Germinal center (tissue), 1 donor: ENCODE results near the gene CCDC63.
"Not testable (repeated sequence)": the region's sequence is repeated elsewhere in the genome, so short reads cannot be mapped to it uniquely, and the experiment has no call there.

Experiments used
- DNase-seq: peaks from one replicate; pipeline ENCODE4 v3.0.0; 2012; ENCODE audit warnings: mixed read lengths, low spot score

The CCDC63 gene

DNA sequence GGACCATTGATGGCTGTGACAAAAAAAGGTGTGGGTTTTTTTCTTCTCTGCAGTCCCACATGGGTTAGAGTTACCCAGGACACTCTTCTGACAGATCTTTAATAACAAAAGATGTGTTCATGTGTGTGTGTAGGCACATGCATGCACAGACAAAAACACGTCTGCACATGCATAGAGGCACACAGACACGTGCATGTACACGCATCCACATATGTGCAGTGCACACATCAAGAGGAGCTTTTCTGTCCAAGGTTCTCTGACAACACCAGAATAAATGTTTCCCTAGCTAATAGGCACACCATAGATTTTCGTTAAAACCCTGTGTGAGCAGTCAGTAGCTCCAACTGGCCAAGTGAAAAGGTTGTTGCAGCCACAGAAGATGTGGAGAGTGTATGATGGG, 76.4 kb downstream of the CCDC63 start:
- DNase-seq = no peak

DNA sequence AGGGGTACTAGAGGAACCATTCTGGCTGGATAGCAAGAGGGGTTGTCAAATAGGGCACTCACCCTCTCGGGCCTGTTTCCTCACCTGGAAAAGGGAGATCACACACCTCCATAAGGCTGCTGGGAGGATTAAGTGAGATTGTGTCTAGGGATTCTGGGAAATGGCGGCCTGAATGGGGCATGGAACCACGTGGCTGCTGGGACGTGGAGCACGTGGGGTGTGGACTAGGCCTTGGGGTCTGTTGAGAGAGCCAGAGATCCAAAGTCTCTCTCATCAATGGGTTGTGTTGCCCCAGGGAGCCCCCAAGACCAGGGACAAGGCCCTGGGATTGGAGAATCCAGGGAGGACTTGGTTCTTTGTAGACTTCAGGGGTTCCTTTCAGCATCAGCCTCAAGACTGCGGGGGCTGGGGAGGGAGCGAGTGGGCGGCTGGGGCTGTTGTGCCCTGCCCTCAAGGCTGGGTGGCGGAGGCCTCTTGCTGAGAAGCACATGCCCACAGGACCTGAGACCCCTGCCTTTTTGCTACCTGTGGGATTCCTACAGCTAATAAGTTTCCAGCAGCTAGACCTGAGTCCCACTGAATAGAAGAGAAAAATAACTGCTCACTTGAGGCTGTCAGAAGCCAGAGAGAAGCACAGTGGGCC, 77.0 kb downstream of the CCDC63 start:
- DNase-seq = no peak

DNA sequence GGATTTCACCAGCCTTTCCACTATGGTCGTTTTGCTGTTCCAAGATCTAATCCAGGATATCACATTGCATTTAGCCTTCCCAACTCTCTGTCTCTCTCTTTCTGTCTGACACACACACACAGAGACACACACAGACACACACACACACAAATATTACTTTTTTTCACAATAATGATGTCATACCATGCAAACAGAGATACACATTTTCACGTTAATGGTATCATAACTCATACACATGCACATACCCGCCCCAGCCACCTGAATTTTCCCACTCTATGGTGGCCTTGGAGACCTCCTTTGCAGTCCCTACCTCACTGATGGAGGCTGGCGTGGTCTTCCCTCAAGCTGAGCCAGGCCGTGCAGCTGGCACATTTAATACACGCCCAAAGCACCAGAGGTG, 80.8 kb downstream of the CCDC63 start:
- no peak for DNase-seq

DNA sequence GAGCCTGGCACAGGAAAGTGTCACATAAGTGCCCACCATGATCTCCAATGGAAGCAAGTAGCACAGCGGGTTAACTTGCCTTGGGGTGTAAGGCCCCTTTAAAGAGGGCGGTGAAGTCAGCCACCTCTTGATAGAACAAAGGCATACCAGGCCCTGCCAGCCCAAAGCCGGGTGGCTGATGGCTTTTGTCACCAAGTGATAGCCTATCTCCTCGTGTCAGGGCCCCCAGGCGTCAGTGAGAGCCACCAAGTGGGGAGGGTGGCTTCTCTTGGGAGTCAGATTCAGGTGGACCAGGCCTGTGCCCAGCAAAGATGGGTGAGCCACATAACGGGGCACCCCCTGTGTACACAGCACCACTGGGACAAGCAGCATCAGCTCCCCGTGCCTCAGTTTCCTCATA, 81.9 kb downstream of the CCDC63 start:
- DNase-seq = no peak

DNA sequence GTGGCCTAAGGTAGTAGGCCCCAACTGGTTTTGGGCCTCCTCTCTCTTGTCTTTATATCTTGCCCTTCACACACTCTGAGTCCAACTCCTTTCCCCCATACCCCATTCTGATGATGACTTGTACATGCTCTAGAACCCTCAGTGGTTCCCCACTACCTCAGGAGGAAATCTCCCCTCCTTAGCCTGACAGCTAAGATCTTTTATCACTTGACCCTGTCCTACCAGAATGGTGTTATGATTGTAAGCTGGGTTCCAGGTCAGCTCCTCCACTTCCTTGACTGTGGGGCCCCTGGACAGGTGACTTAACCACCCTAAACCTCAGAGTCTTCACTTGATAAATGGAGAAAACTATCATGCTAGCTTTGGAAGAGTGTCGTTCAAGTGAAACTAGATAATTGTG, 83.0 kb downstream of the CCDC63 start:
- no peak for DNase-seq

DNA sequence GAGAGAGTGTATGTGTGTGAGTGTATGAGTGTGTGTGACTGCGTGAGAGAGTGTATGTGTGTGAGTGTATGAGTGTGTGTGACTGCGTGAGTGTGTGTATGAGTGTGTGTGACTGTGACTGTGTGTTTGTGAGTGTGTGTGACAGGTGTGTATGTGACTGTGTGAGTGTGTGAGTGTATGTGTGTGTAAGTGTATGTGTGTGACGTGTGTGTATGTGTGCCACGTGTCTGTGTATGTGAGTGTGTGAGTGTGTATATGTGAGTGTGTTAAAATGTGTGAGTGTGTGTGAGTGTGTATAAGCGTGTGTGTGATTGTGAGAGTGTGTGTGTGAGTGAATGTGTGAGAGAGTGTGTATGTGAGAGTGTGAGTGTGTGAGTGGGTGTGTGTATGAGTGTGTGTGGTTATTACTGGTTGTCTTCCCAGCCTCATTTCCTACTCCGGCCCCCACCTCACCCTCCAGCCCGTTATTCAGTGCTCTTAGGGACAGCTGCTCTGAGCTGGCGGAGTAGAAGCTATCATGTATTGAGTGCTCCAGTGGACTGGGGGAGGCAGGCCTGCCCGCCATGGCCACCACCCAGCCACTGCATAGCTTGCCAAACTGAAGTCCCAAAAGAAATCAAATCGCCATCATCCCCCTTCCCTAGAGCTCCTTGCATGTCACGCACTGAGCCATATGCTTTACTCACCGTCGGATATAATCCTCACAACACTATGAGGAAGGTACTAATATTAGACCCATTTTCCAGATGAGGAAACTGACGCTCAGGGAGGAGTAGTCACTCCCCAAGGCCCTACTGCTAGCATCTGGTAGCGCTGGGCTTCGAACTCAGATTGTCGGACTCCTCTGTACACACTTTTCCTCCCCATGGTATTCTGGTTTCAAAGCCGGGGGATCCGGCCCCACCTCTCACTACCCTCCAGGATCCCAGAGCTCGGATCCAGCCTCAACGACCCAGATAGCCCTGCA, 83.8 kb downstream of the CCDC63 start:
- no peak for DNase-seq

DNA sequence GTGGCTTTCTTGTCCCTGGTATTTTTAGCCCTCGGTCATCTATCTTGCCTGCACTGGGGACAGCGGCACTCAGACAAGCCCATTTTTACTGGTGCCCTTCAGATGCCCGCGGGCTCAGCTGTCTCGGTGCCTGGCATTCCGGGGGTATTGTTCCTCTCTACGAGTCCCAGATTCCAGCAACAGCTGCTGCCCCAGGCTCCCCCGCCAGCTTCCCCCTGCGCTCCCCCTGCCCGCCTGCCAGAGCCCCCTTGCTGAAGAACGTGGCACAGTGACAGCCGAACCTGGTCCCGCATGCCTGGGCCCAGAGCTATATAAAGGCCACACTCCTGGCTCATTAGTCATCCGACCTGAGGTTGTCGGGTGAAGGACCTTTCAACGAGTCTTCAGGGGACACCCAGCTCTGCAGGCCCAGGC, 84.5 kb downstream of the CCDC63 start:
- no peak for DNase-seq

DNA sequence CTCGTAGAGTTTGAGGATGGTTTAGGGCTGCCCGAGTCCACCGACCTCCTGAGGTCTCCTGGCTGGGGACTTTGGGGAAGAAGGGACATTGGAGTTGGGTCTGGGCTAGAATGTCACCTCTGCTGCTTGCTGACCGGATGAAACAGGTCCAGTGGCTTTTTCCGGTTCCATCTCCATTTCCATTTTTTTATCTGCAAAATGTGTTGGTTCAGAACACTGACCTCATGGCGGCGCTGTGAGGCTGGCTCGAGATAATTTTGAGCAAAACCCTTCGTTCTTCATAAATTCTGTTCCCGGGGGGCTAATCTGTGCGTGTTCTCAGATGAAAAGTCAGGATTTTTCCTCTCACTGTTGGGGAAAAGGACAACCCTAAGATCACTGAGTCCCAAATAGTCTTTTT, 85.3 kb downstream of the CCDC63 start:
- no peak for DNase-seq

DNA sequence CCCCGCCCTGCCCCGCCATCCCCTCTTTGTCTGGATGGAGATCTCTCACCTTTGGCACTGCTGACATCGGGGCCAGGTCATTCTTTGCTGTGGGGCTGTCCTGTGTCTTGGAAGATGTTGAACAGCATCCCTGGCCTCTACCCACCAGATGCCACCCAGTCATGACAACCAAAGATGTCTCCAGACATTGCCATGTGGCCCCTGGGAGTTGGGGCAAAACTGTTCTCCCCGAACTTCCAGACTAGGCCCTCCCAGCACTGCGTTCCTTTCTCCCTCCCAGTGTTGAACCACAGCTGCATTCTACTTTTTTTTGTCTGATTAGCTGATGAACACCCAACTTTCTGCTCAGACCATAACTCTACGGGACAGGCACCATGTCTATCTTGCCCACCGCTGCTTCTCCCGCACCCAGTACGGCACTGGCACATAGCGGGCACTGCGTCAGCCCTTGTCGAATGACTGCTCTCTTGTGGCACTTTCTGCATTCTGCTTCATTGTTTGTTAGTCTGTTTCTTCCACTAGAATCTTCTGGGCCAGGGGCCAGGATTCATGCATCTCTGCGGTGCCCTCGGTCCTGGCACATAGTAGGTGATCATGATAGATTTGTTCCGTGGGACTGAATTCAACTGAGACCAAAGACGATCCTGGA, 86.7 kb downstream of the CCDC63 start:
- DNase-seq = no peak

DNA sequence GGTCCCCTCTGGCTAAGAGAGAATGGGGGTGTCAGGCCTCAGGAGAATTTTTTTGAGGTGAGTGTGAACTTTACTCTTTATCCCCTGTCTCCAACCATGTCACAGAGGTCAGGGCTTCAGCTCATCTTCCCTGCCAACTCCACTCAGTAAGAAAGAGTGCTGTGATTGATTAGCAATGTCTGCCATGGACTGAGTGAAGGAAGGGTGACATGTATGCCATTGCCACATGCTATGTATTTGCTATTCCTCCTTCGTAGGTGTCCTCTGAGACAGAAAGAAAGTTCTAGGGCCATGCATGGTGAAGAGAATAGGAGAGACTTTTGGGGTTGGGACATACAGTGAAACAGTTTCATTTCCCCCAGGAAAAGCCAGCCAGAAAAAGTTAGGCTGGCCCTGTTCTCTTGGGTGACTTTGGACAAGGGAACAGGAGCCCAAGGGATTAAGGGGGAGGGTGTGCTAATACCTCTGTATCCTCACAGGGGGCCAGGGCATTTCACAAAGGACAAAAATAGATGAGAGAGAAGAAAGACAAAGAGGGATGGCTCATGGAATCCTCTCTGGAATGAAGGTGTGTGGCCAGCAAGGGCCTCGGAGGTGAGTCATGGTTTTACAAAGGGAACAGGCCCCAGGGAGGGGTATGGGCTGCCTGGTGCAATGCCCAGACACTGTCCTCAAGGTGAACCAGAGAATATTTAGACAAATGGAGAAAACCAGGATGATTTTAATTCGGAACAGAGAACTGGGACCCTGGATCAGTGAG, 87.5 kb downstream of the CCDC63 start:
- no peak for DNase-seq

DNA sequence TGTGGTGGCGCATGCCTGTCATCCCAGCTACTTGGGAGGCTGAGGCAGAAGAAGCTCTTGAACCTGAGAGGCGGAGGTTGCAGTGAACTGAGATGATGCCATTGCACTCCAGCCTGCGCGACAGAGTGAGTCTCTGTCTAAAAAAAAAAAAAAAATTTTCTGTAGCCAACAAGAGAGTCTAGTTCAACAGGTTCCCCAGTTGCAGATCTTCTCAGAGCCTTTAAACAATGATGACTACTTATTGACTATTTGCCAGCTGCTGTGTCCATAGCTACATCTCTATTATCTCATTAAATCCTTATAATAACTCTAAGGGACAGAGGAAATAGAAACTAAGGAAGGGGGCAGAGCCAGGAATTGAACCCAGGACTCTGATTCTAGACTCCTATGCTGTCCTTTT, 88.8 kb downstream of the CCDC63 start:
- DNase-seq = no peak

DNA sequence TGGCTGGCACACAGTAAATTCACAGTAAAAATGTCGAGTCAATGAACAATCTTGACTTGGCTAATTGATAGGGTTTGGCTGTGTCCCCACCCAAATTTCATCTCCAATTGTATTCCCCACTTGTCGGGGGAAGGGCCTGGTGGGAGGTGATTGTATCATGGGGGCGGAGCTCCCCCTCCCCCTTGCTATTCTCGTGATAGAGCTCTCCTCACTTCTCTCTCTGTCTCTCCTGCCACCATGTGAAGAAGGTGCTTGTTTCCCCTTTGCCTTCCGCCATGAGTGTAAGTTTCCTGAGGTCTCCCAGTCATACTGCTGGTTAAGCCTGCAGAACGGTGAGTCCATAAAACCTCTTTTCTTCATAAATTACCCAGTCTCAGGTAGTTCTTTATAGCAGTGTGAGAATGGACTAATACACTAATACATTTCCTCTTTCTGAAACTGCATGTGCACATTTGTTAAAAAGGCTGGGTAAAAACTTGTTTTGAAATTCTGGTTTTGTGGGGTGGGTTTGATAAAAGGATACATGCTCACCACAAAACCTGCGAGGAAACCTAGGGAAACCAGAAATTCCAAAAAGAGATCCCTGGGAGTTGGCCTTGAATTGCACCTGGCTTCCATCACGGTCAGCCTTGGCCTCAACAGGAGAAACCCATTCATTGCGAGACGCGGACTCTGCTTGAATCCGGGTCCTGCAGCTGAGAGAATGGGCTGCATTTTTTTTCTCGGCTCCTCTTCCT, 89.7 kb downstream of the CCDC63 start:
- DNase-seq = no peak

DNA sequence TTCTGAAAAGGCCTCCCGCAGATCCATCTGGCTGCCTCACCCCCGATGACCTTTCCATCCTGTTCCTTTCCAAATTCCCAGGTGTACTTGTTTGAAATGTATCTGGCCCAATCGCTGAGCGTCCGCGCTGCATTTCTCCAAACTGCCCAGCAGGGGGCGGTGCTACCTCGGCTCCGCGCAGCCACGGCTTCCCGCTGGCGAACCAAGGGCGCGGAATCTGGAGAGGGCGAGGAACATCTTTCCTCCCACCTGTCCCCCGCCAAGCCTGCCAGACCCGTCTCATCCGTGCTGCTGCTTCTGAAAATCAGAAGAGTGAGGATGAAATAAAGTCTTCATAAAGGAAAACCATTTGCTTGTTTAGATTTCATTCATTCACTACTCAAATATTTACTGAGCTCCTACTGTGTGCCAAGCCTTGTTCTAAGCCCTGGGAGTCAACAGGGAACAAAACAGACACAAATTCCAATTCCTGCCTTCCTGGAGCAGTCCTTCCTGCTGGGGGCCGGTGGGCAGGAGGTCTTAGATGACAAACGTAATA, 90.4 kb downstream of the CCDC63 start:
- peak; percentile 71 for DNase-seq

DNA sequence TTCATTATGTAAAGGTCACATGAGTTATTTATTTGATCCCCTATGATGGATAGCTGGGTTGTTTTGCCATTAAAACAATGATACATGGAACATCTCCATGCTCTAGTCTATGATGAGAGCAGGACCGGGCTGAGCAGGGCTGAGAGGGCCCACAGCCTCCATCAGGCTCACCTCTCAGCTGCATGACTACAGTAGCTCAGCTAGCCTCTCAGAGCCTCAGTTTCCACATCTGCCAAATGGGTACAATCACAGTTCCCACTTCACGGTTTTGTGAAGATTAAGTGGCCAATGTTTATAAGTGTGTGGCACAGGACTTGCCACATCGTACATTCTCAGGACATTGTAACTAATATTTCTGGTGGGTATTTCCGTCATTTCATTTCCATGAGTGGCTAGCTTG, 93.5 kb downstream of the CCDC63 start:
- DNase-seq = no peak

DNA sequence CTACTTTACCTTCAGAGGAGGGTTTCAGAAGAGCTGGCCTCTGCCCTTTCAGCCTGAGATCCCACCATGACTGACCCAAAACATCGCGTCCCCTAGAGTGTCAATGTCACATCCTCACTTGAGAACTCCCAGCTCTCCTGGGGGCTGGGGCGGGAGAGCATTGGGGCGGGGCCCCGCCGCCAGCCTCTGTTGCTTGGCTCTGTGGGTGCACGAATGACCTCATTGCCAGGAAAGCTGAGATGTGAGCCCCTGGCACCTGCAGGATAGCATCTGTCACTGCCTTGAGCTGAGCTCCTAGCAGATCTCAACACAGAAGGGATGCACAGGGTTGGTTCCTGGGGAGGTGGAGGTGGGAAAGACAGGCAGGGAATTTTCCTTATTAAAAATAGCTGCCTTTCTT, 94.1 kb downstream of the CCDC63 start:
- no peak for DNase-seq

DNA sequence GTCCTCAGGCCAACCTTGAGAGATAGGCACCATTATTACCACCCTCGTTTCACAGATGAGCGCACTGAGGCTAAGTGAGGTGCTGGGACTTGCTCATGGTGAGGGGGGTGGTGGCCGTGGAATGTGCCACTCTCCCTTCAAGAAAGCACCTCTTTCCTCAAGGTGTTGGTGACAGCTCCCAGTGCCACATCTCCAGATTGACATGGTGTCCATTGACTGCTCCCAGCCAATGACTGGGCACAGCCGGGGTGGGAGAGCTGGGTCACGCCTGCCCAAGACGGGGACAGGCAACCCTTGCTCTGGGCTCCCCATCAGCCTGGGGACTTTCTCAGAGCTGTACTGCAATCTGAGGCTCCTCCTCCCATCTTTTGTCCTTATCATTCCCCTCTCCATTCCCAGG, 94.6 kb downstream of the CCDC63 start:
- no peak for DNase-seq

DNA sequence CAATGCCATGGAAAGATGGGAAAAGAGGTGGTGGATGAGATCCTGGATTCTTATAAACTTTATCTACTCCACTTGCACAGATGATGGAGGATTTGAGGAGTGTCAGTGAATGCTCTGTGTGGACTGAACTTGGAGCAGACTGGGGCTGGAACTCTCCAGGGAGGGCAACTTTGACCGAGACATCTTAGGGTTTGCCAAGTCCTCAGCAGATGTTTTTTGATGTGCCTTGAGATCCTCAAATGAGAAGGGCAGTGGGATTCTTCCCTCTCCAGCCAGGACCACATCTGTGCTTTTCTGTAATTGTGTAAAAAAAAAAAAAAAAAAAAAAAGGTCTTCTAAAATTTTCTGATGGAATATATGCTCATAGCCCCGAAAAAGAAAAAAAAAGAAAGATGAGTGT, 96.6 kb downstream of the CCDC63 start:
- no peak for DNase-seq

DNA sequence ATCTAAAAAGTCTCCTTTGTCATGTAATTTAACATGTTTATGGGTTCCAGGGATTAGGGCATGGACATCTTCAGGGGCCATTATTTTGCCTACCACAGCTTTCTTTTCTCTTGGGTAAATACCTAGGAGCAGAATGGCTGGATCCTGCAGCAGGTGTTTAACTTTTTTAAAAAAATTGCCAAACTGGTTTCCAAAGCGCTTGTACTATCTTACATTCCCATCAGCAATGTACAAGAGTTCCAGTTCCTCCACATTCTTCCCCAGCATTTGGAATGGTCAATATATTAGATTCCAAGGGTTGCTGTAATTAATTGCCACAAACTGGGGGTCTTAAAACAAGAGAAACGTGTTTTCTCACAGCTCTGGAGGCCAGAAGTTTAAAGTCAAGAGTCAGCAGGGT, 101.3 kb downstream of the CCDC63 start:
- no peak for DNase-seq

DNA sequence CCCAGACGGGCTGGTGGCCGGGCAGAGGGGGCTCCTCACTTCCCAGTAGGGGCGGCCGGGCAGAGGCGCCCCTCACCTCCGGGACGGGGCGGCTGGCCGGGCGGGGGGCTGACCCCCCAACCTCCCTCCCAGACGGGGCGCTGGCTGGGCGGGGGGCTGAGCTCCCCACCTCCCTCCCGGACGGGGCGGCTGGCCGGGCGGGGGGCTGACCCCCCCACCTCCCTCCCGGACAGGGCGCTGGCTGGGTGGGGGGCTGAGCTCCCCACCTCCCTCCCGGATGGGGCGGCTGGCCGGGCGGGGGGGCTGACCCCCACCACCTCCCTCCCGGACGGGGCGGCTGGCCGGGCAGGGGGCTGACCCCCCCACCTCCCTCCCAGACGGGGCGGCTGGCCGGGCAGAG, 103.7 kb downstream of the CCDC63 start:
- DNase-seq = not testable (repeated sequence)

DNA sequence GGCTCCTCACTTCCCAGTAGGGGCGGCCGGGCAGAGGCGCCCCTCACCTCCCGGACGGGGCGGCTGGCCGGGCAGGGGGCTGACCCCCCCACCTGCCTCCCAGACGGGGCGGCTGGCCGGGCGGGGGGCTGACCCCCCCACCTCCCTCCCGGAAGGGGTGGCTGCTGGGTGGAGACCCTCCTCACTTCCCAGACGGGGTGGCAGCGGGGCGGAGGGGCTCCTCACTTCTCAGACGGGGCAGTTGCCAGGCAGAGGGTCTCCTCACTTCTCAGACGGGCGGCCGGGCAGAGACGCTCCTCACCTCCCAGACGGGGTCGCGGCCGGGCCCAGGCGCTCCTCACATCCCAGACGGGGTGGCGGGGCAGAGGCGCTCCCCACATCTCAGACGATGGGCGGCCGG, 104.1 kb downstream of the CCDC63 start:
- DNase-seq = not testable (repeated sequence)
